GM23338 (cell line): ENCODE data around the gene USH1G. TPM values are rescaled to one million over a fixed set of nuclear protein-coding genes. Genes with fewer than 3 reads are reported as not detected.

Experiments
- ATAC-seq: fragments of 200-7000 bp; cut with Tn5 transposase; 3 replicates; pipeline ENCODE4 v1.9.1; 2020
- DNase-seq: peaks from one replicate; pipeline ENCODE4 v3.0.0-alpha.2; 2015; ENCODE audit warnings: low spot score
- H2AFZ ChIP-seq: fragments of 200-600 bp; sonication (generic); 2 replicates; pipeline ENCODE4 v1.8.0; 2016; ENCODE audit warnings: antibody characterized with exemption, mild to moderate bottlenecking, moderate library complexity
- H3F3A ChIP-seq: fragments of 200-600 bp; sonication (generic); replicated peaks from 2 replicates; pipeline ENCODE4 v1.8.0; 2017; ENCODE audit warnings: antibody characterized with exemption, mixed run types, low read depth
- H3K27ac ChIP-seq: fragments of 200-600 bp; sonication (generic); 2 replicates; pipeline ENCODE4 v1.6.1; 2016; ENCODE audit warnings: low read depth
- H3K27me3 ChIP-seq: fragments of 200-600 bp; sonication (generic); 2 replicates; pipeline ENCODE4 v1.8.0; 2016; ENCODE audit warnings: mild to moderate bottlenecking, mixed run types, moderate library complexity; ENCODE audit not compliant: insufficient read depth
- H3K36me3 ChIP-seq: fragments of 200-600 bp; sonication (generic); 2 replicates; pipeline ENCODE4 v1.8.0; 2016; ENCODE audit warnings: mild to moderate bottlenecking; ENCODE audit not compliant: insufficient read depth
- H3K4me1 ChIP-seq: fragments of 200-600 bp; sonication (generic); 2 replicates; pipeline ENCODE4 v1.8.0; 2016; ENCODE audit warnings: mild to moderate bottlenecking, moderate library complexity; ENCODE audit not compliant: insufficient read depth
- H3K4me2 ChIP-seq: fragments of 200-600 bp; sonication (generic); 2 replicates; pipeline ENCODE4 v1.7.1; 2017; ENCODE audit warnings: mixed run types
- H3K4me3 ChIP-seq: fragments of 200-600 bp; sonication (generic); 2 replicates; pipeline ENCODE4 v1.6.1; 2016; ENCODE audit warnings: mixed run types
- H3K79me2 ChIP-seq: fragments of 200-600 bp; sonication (generic); replicated peaks from 2 replicates; pipeline ENCODE4 v1.8.0; 2017; ENCODE audit warnings: mild to moderate bottlenecking; ENCODE audit not compliant: insufficient read depth
- H3K9me2 ChIP-seq: fragments of 200-600 bp; sonication (generic); 2 replicates; pipeline ENCODE4 v1.8.0; 2017; ENCODE audit not compliant: insufficient read depth
- H4K20me1 ChIP-seq: fragments of 200-600 bp; sonication (generic); replicated peaks from 2 replicates; pipeline ENCODE4 v1.8.0; 2017; ENCODE audit warnings: mild to moderate bottlenecking; ENCODE audit not compliant: insufficient read depth
- H3K27ac Mint-ChIP-seq: 2 replicates; pipeline ENCODE4 v1.8.0; 2020; ENCODE audit warnings: inconsistent platforms, mild to moderate bottlenecking, moderate library complexity, mixed read lengths
- H3K27me3 Mint-ChIP-seq: 3 replicates; pipeline ENCODE4 v1.8.0; 2022; ENCODE audit warnings: low read depth, mild to moderate bottlenecking, moderate library complexity, mixed read lengths, inconsistent platforms; ENCODE audit not compliant: insufficient read depth, poor library complexity
- H3K36me3 Mint-ChIP-seq: 3 replicates; pipeline ENCODE4 v1.8.0; 2021; ENCODE audit warnings: low read depth, mild to moderate bottlenecking, inconsistent platforms, moderate library complexity, mixed read lengths
- H3K4me1 Mint-ChIP-seq: 3 replicates; pipeline ENCODE4 v1.8.0; 2020; ENCODE audit warnings: mild to moderate bottlenecking, inconsistent platforms, mixed read lengths
- H3K4me3 Mint-ChIP-seq: 3 replicates; pipeline ENCODE4 v1.8.0; 2021; ENCODE audit warnings: moderate library complexity, mild to moderate bottlenecking, inconsistent platforms, mixed read lengths
- H3K9me3 Mint-ChIP-seq: 3 replicates; pipeline ENCODE4 v1.8.0; 2020; ENCODE audit warnings: moderate library complexity, mild to moderate bottlenecking, inconsistent platforms, mixed read lengths
- CTCF ChIP-seq, 2 experiments: fragments of 200-600 bp in 1 of 2; sonication (generic) in 1 of 2; conservative IDR thresholded peaks; 2 replicates each; pipeline versions ENCODE4 v1.5.1 to v1.6.1; 2016 to 2017; ENCODE audit warnings: antibody characterized with exemption in 2 of 2, low read depth in 2 of 2, mild to moderate bottlenecking in 2 of 2, moderate library complexity in 1 of 2
- ETS1 ChIP-seq: IDR thresholded peaks from 2 replicates; pipeline ENCODE4 v1.6.1; 2016; ENCODE audit warnings: antibody characterized with exemption
- JUNB ChIP-seq: IDR thresholded peaks from one replicate; pipeline ENCODE4 v1.6.1; 2016; ENCODE audit warnings: antibody characterized with exemption; ENCODE audit not compliant: unreplicated experiment
- NANOG ChIP-seq: IDR thresholded peaks from 2 replicates; pipeline ENCODE4 v1.6.1; 2016; ENCODE audit warnings: antibody characterized with exemption, borderline replicate concordance
- REST ChIP-seq: IDR thresholded peaks from one replicate; pipeline ENCODE4 v1.6.1; 2018; ENCODE audit warnings: antibody characterized with exemption; ENCODE audit not compliant: unreplicated experiment
- ZNF114 ChIP-seq: fragments of 250-450 bp; sonication (Bioruptor Pico); IDR thresholded peaks from 2 replicates; pipeline ENCODE4 v1.5.0; 2020; ENCODE audit warnings: mild to moderate bottlenecking, moderate library complexity
- polyA plus RNA-seq: library from polyadenylated mRNA; unstranded; fragments of >200 nt; fragmentation: Nextera tagmentation; extraction: Ambion mirVana; gene quantifications from 2 replicates; pipeline ENCODE4 v1.2.1, GENCODE V29; 2016
- total RNA-seq: library from RNA; depleted of rRNA; stranded (reverse); fragments of >200 nt; shearing (Covaris generic); gene quantifications from 2 replicates; pipeline ENCODE4 v1.2.3, GENCODE V29; 2014

The USH1G gene
- total and polyA plus RNA-seq, 2 experiments from 2014 or later = 0.34 to 1.7 TPM

- TF ChIP-seq REST (no peak), CTCF (conservative IDR thresholded peaks at IDR 0.05; ENCODE audit: low read depth in 2 of 2) (no peak), ETS1 (no peak), JUNB (no peak), ZNF114 (CRISPR knock-in tag) (no peak), NANOG (no peak)
Measured at GRCh38 chr17:74939534-74939933, 16.5 kb upstream of the USH1G start (continued).

GRCh38 chr17:74938194-74938950, 15.3 kb upstream of the USH1G start:
- no peaks in the 10 kb centered on the region for H3K36me3 ChIP-seq
- TF ChIP-seq NANOG = no peak
- Mint-ChIP-seq H3K27ac (no peak overlapping the region), H3K27me3 (peaks cover 66% of the 10 kb centered on the region), H3K4me3 (no peak overlapping the region), H3K36me3 (no peaks in the 10 kb centered on the region), H3K4me1 (peaks cover 6% of the 10 kb centered on the region; the same call in 2 of the 3 replicates), H3K9me3 (no peaks in the 10 kb centered on the region)
- no peak overlapping the region for H3K4me2 ChIP-seq
- H3K27me3 ChIP-seq = peaks cover 64% of the 10 kb centered on the region
- DNase-seq (no peak), ATAC-seq (no peak)
- H3K9me2 ChIP-seq = no peaks in the 10 kb centered on the region
- H3K4me3 ChIP-seq = no peak overlapping the region
- no peaks in the 10 kb centered on the region for H3F3A ChIP-seq
- H3K4me1 ChIP-seq = no peaks in the 10 kb centered on the region
- H2AFZ ChIP-seq = no peak overlapping the region
- H3K79me2 ChIP-seq = no peaks in the 10 kb centered on the region
- H4K20me1 ChIP-seq = no peaks in the 10 kb centered on the region
- H3K27ac ChIP-seq = no peak overlapping the region
